Hepatocyte (in vitro differentiated cells): Measurements from ENCODE around the gene CCDC40. TPM values are rescaled to one million over a fixed set of nuclear protein-coding genes. Genes with fewer than 3 reads are reported as not detected.

Experiments used
- DNase-seq: peaks from one replicate; pipeline ENCODE4 v3.0.0-alpha.2; 2016; ENCODE audit warnings: low spot score
- H2AFZ ChIP-seq: fragments of 200-600 bp; sonication (generic); 2 replicates; pipeline ENCODE4 v1.6.0; 2016; ENCODE audit warnings: antibody characterized with exemption, mild to moderate bottlenecking
- H3K27ac ChIP-seq: fragments of 200-600 bp; sonication (generic); 2 replicates; pipeline ENCODE4 v1.5.1; 2016; ENCODE audit warnings: mild to moderate bottlenecking
- H3K27me3 ChIP-seq: fragments of 200-600 bp; sonication (generic); 2 replicates; pipeline ENCODE4 v1.6.1; 2016
- H3K36me3 ChIP-seq: fragments of 200-600 bp; sonication (generic); replicated peaks from 2 replicates; pipeline ENCODE4 v1.5.1; 2016; ENCODE audit warnings: low read depth; ENCODE audit not compliant: insufficient read depth
- H3K4me1 ChIP-seq: fragments of 200-600 bp; sonication (generic); 2 replicates; pipeline ENCODE4 v1.5.1; 2016; ENCODE audit warnings: mild to moderate bottlenecking, moderate library complexity; ENCODE audit not compliant: insufficient read depth
- H3K4me2 ChIP-seq: fragments of 200-600 bp; sonication (generic); 2 replicates; pipeline ENCODE4 v1.6.0; 2016
- H3K4me3 ChIP-seq: fragments of 200-600 bp; sonication (generic); 2 replicates; pipeline ENCODE4 v1.5.1; 2016; ENCODE audit warnings: mild to moderate bottlenecking
- H3K79me2 ChIP-seq: fragments of 200-600 bp; sonication (generic); 2 replicates; pipeline ENCODE4 v1.6.0; 2017; ENCODE audit warnings: mild to moderate bottlenecking
- H3K9me2 ChIP-seq: fragments of 200-600 bp; sonication (generic); replicated peaks from 2 replicates; pipeline ENCODE4 v1.6.0; 2017; ENCODE audit warnings: mild to moderate bottlenecking; ENCODE audit not compliant: insufficient read depth
- H3K9me3 ChIP-seq: fragments of 200-600 bp; sonication (generic); 2 replicates; pipeline ENCODE4 v1.5.1; 2016; ENCODE audit warnings: low read depth, mild to moderate bottlenecking
- H4K20me1 ChIP-seq: fragments of 200-600 bp; sonication (generic); 2 replicates; pipeline ENCODE4 v1.6.0; 2016; ENCODE audit warnings: mild to moderate bottlenecking; ENCODE audit not compliant: insufficient read depth, poor library complexity, severe bottlenecking
- EZH2 ChIP-seq: fragments of 200-600 bp; sonication (generic); IDR thresholded peaks from 2 replicates; pipeline ENCODE4 v1.6.1; 2016; ENCODE audit warnings: antibody characterized with exemption, mild to moderate bottlenecking, borderline replicate concordance
- EZH2phosphoT487 ChIP-seq: fragments of 200-600 bp; sonication (generic); IDR thresholded peaks from one replicate; pipeline ENCODE4 v1.6.1; 2018; ENCODE audit warnings: antibody characterized with exemption, mild to moderate bottlenecking, low read depth, moderate library complexity; ENCODE audit not compliant: unreplicated experiment, severe bottlenecking
- WGBS: methylation state at CpG from one replicate; pipeline ENCODE4 v1.1.6; 2016; ENCODE audit warnings: low lambda C conversion rate; ENCODE audit errors: missing lambda C conversion rate; 5-methylcytosine and 5-hydroxymethylcytosine counted together
- polyA plus RNA-seq: library from polyadenylated mRNA; unstranded; fragments of >200 nt; fragmentation: Nextera tagmentation; extraction: Ambion mirVana; gene quantifications from 2 replicates; pipeline ENCODE4 v1.2.1, GENCODE V29; 2016
- total RNA-seq: library from RNA; depleted of rRNA; stranded (reverse); fragments of >200 nt; gene quantifications from 2 replicates; pipeline ENCODE4 v1.2.3, GENCODE V29; 2014
- TF ChIP-seq, protein P1 (sequence below): fragments of 200-600 bp; sonication (generic); IDR thresholded peaks from 2 replicates; pipeline ENCODE4 v1.5.1; 2016; ENCODE audit warnings: antibody characterized with exemption, mild to moderate bottlenecking; ENCODE audit not compliant: poor library complexity

Gene CCDC40
- total and polyA plus RNA-seq, 2 experiments from 2014 or later, result 2.2 to 4.7 TPM

DNA sequence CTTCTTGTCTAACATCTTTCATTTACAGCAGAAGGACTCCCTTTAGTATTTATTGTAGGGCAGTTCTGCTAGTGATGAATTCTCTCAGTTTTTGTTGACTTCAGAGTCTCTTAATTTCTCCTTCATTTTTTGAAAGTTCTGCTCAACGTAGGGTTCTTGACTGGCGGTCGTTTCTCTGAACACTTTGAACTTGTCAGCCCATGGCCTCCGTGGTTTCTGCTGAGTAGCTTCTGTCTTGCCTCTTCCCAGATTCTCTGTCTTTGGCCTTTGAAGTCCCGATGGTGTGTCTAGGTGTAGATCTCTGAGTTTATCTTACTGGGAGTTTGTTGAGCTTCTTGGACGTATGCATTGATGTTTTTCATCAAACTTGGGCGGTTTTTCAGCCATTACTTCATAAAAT is 78.3 kb downstream of the CCDC40 start:
- H3K4me3 ChIP-seq, result no peak overlapping the region
- no peaks in the 10 kb centered on the region for H3K9me3 ChIP-seq
- no peaks in the 10 kb centered on the region for H3K27me3 ChIP-seq
- no peaks in the 10 kb centered on the region for H3K4me1 ChIP-seq
- no peak overlapping the region for H3K27ac ChIP-seq
- H2AFZ ChIP-seq, result no peak overlapping the region
- H4K20me1 ChIP-seq, result no peaks in the 10 kb centered on the region
- WGBS, result 70% methylated on average over 7 of the region's 7 CpGs
- H3K79me2 ChIP-seq, result no peaks in the 10 kb centered on the region
- DNase-seq, result no peak
- no peaks in the 10 kb centered on the region for H3K36me3 ChIP-seq
- no peaks in the 10 kb centered on the region for H3K9me2 ChIP-seq
- TF ChIP-seq EZH2 (no peak), EZH2phosphoT487 (no peak)
- TF ChIP-seq, protein P1, sequence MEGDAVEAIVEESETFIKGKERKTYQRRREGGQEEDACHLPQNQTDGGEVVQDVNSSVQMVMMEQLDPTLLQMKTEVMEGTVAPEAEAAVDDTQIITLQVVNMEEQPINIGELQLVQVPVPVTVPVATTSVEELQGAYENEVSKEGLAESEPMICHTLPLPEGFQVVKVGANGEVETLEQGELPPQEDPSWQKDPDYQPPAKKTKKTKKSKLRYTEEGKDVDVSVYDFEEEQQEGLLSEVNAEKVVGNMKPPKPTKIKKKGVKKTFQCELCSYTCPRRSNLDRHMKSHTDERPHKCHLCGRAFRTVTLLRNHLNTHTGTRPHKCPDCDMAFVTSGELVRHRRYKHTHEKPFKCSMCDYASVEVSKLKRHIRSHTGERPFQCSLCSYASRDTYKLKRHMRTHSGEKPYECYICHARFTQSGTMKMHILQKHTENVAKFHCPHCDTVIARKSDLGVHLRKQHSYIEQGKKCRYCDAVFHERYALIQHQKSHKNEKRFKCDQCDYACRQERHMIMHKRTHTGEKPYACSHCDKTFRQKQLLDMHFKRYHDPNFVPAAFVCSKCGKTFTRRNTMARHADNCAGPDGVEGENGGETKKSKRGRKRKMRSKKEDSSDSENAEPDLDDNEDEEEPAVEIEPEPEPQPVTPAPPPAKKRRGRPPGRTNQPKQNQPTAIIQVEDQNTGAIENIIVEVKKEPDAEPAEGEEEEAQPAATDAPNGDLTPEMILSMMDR, result no peak
- H3K4me2 ChIP-seq, result no peak overlapping the region

- no peaks in the 10 kb centered on the region for H3K9me2 ChIP-seq
- H3K9me3 ChIP-seq, result no peaks in the 10 kb centered on the region
- WGBS, result 87% methylated on average over 8 of the region's 8 CpGs
- no peaks in the 10 kb centered on the region for H3K36me3 ChIP-seq
- H3K4me3 ChIP-seq, result no peak overlapping the region
- no peak overlapping the region for H3K4me2 ChIP-seq
- DNase-seq, result no peak
- H3K27me3 ChIP-seq, result no peaks in the 10 kb centered on the region
- H2AFZ ChIP-seq, result no peak overlapping the region
- H3K4me1 ChIP-seq, result no peaks in the 10 kb centered on the region
- no peak for TF ChIP-seq EZH2
- TF ChIP-seq EZH2phosphoT487, result no peak
- TF ChIP-seq, protein P1, result no peak
- H4K20me1 ChIP-seq, result no peaks in the 10 kb centered on the region
- H3K79me2 ChIP-seq, result no peaks in the 10 kb centered on the region
- no peak overlapping the region for H3K27ac ChIP-seq
Observed at GRCh38 chr17:80115159-80115558, 78.7 kb downstream of the CCDC40 start.

DNA sequence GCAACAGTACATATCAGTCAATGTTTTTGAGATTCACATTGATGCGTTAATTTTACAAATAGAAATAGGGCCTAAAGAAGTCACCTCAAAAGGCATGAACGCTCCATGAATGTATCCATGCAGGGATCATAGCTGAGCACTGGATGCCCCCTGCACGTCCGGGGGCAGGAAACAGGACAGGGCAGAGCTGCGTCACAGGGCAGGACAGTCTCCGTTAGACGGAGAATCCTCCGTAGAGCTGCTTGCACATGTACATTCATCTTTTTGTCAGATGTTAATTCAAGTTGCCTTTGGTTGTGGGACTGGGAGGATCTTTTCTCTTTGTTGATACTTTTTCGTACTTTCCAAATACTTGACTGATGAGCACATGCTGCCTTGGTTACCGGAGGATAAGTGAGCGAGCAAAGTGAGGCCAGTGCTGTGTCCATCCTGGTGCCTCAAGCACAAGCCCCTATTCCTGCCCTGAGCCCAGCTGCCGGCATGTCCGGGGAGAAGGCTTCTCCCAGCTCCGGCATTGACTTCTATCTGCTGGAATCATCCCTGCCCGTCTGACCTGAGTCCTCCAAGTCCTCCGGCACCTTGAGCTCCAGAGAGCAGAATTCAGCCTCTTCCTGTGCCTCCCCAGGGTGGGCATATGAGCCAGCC is 80.0 kb downstream of the CCDC40 start:
- 87% methylated on average over 16 of the region's 16 CpGs for WGBS
- no peak overlapping the region for H3K4me2 ChIP-seq
- H3K9me3 ChIP-seq, result no peaks in the 10 kb centered on the region

More for the DNA sequence above, 80.0 kb downstream of the CCDC40 start:
- Histone ChIP-seq H3K36me3 (no peaks in the 10 kb centered on the region), H3K27me3 (no peaks in the 10 kb centered on the region), H4K20me1 (no peaks in the 10 kb centered on the region), H3K27ac (no peak overlapping the region), H2AFZ (no peak overlapping the region), H3K9me2 (no peaks in the 10 kb centered on the region), H3K4me3 (no peak overlapping the region), H3K4me1 (no peaks in the 10 kb centered on the region), H3K79me2 (no peaks in the 10 kb centered on the region)
- TF ChIP-seq EZH2phosphoT487 (no peak), EZH2 (no peak)
- TF ChIP-seq, protein P1, result no peak
- no peak for DNase-seq
